AG10803 (cell line): Measurements from ENCODE around the gene CACNA1D.
A peak's percentile ranks its signal among the peaks of the same experiment; 100 is the strongest.

Experiments
- DNase-seq: peaks from one replicate; pipeline ENCODE4 v3.0.0; 2010; ENCODE audit warnings: low read depth
- H3K4me3 ChIP-seq: 2 replicates; pipeline ENCODE4 v1.5.1; 2011; ENCODE audit warnings: mild to moderate bottlenecking, low read length, control low read depth
- CTCF ChIP-seq: conservative IDR thresholded peaks from 2 replicates; pipeline ENCODE4 v1.5.1; 2011; ENCODE audit warnings: mild to moderate bottlenecking, low read length, control low read depth, inconsistent platforms

CACNA1D gene

GRCh38 chr3:53768478-53769459, 274.4 kb downstream of the CACNA1D start:
- TF ChIP-seq CTCF: no peak
- no peak overlapping the region for H3K4me3 ChIP-seq
- DNase-seq: no peak

GRCh38 chr3:53772562-53772961, 278.2 kb downstream of the CACNA1D start:
- H3K4me3 ChIP-seq: no peak overlapping the region
- no peak for TF ChIP-seq CTCF
- no peak for DNase-seq

- no peak overlapping the region for H3K4me3 ChIP-seq
- TF ChIP-seq CTCF: no peak
- peak; percentile 56 for DNase-seq
Measured at GRCh38 chr3:53773021-53773436, 278.6 kb downstream of the CACNA1D start.

GRCh38 chr3:53773611-53774368, 279.4 kb downstream of the CACNA1D start:
- DNase-seq: peak; percentile 96
- peak; percentile 20; the same call in 1 of the 2 replicates for TF ChIP-seq CTCF
- no peak overlapping the region for H3K4me3 ChIP-seq

GRCh38 chr3:53774414-53774813, 280.0 kb downstream of the CACNA1D start:
- DNase-seq: no peak
- H3K4me3 ChIP-seq: no peak overlapping the region
- TF ChIP-seq CTCF: no peak

- no peak overlapping the region for H3K4me3 ChIP-seq
- DNase-seq: no peak
- no peak for TF ChIP-seq CTCF
Measured at GRCh38 chr3:53775018-53775417, 280.6 kb downstream of the CACNA1D start.

- no peak for TF ChIP-seq CTCF
- DNase-seq: peak; percentile 63
- no peak overlapping the region for H3K4me3 ChIP-seq
Measured at GRCh38 chr3:53775834-53776251, 281.4 kb downstream of the CACNA1D start.
